Measurements from ENCODE around the gene ABTB2.
"Not testable (repeated sequence)": the region's sequence is repeated elsewhere in the genome, so short reads cannot be mapped to it uniquely, and the experiment has no call there.

ABTB2 gene

DNA sequence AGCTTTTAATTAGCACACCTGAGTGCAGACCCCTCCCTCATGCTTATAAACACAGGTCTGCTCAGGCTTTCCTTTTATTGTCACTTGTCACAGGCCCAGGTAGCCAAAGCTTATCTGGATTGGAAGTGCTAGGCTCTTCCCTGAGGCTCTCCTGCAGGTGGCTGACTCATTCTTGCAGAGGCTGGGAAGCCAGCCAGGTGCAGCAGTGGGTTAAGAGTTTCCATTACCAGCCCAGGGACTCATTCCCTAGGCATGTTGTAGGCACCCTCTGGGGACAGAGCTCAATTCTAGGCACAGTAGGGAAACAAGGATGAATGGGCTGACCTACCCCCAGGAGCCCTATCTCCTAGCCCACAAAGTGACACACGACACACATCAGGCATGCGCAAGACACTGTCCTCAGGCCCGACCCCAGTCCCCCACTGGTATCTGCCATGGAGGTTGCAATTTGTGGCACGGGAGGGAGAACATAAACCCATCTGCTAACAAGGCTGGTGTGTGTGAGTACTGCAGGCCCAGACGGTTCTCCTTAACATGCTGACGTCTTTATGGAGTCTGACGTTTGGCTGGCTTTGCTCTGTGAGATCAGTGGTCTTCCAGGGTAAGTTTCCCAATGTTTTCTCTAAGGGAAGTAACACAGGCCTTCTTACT is 94.2 kb downstream of the ABTB2 start:
- DNase-seq (ENCODE audit: low read depth, low spot score): no peak

- DNase-seq (ENCODE audit: low read depth, low spot score): no peak
These were observed 95.2 kb downstream of the ABTB2 start for GRCh38 chr11:34262531-34263081.

DNA sequence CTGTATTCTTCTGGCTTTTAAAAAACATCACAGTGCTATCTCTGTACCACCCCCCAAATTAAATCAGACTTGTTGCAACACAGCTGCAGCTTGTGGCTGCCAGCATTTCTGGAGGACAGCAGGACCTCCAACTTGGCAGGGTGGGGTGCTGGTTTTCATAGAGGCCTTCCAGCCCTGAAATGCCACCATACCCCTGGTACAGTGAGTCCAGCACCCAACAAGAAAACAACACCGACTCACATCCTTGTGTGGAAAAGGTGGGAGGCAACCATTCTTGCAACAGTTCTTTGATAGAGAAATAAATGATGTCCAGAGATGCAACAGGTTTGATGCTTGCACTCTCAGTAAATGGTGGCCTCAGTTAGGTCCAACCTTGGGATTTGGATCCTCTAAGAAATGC is 96.0 kb downstream of the ABTB2 start:
- no peak for DNase-seq (ENCODE audit: low read depth, low spot score)

DNA sequence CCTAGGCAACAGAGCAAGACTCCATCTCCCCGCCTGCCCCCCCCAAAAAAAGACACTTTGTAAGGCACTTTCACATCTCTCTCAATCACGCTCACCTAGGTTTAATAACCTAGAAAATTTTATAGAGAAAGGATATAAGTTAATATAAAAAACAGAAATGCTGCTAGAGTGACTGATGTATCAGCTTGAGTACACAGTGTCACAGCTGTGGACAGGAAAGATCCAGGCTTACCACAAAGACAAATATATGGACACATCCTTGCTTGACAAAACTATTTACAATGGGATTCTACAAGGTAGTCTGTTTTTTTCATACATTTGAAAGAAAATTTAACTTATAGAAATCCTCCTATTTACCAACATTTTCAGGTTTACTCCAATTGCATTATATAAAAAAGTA is 96.7 kb downstream of the ABTB2 start:
- no peak for DNase-seq (ENCODE audit: low read depth, low spot score)

GRCh38 chr11:34260072-34260575 is 97.7 kb downstream of the ABTB2 start:
- no peak for DNase-seq (ENCODE audit: low read depth, low spot score)

- DNase-seq (ENCODE audit: low read depth, low spot score): no peak
These were observed 98.7 kb downstream of the ABTB2 start for GRCh38 chr11:34259087-34259486.

DNA sequence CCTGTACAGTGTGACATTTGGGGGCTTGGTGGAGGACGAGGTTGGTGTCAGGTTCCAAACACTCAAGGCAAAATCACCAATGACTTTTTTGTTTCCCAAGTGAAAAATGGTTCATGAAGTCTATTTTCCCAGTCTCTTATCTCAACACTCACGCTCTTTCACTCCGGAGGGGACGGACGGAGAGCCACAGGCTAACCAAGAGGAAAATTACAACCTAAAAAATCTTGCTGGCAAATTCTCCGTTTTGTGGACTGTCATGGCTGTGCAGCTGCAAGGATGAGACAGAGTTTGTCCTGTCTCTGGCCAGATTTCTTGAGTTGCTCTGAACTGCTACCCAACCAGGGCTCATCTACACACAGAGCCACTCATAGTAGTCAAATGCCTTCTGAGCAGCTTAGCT is 101.2 kb downstream of the ABTB2 start:
- DNase-seq (ENCODE audit: low read depth, low spot score): no peak

DNA sequence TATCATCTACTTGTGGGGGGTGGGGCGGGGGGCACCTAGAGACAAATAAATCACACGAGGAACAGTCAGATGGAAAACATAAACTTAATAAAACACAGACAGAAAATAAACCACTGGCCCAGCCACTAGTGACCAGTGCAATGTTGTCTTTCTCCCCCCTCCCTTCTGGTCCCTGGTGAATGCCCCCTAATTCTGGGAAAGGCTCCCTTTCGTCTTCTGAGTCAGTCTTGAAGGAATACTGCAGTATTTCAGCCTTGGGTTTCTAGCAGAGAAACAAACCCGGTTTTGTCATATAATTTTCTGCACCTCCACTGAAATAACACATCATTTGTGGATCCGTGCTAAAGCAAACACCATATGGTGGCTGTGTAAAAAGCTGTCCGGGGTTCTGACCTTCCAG is 101.7 kb downstream of the ABTB2 start:
- no peak for DNase-seq (ENCODE audit: low read depth, low spot score)

DNA sequence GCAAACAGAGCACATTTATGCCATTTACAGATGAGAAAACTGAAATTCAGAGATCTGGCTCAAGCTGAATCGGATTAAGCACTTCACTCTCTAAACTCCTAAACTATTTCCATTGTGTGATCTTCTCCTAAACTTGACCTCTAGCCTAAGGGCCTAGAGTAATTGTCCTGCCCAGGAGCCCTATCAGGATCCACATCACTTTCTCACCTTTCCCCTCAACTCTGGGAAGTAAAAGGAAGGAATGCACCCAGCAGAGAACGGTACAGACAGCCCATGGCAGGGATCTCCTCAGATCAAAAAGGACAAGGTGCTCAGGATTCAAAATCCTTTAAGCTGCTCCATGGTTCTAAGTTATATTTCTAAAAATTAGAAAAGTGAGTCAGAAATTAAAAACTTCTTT is 102.7 kb downstream of the ABTB2 start:
- no peak for DNase-seq (ENCODE audit: low read depth, low spot score)

GRCh38 chr11:34254011-34254410 is 103.8 kb downstream of the ABTB2 start:
- DNase-seq (ENCODE audit: low read depth, low spot score): no peak

DNA sequence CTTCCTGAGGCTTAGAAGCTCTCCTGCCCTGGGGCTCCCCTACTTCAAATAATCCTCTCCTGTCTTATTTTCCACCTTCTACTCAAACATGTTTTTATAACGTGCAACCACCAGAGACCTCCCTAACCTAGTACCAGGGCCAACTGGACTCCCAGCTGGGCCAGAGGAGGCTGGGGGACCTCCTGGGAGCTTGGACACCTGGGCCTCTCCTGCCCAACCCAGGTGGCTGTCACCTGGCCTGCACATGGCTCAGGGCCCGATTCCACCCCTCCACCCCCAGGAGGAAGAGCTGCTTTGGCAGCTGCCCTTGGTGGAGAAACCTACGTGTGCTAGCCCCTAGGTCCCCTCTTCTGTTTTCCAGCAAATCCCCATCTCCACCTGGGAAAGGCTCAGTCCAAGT is 105.2 kb downstream of the ABTB2 start:
- no peak for DNase-seq (ENCODE audit: low read depth, low spot score)

DNA sequence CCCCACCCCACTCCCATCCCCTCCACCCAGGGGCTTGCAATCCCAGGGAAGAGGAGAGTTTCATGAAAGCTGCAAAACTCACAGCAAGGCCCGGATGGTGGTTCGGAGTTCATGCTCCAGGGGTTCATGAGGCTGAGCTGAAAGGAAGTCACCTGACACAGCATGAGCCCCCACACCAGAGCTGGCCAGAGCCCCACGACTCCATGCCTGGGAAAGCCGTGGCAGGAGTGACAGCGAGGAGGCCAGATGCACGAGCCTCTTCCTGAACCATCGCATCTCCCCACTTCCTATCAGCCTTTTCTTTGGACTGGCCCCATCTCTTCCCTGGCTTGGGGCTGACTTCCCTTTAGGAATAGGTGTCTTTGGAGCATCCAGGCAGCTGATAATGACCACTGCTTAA is 105.8 kb downstream of the ABTB2 start:
- DNase-seq (ENCODE audit: low read depth, low spot score): no peak

DNA sequence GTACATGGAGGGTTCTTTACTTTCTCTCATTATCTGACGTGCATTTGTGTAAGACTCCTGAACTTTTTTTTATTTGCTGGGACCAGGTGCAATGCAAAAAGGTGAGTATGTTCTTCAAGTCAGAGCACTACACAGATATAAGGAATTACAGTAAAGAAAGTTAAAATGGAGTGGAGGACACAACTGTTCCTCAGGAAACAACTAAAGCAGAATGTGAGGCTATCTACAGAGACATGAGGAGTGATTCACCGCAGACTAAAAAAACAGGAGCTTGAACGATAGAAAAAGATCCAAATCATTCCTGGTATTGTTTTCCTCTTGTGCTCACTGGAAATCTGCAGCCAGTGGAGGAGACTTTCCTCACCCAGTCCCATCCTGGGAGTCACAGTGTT is 106.2 kb downstream of the ABTB2 start:
- no peak for DNase-seq (ENCODE audit: low read depth, low spot score)

DNA sequence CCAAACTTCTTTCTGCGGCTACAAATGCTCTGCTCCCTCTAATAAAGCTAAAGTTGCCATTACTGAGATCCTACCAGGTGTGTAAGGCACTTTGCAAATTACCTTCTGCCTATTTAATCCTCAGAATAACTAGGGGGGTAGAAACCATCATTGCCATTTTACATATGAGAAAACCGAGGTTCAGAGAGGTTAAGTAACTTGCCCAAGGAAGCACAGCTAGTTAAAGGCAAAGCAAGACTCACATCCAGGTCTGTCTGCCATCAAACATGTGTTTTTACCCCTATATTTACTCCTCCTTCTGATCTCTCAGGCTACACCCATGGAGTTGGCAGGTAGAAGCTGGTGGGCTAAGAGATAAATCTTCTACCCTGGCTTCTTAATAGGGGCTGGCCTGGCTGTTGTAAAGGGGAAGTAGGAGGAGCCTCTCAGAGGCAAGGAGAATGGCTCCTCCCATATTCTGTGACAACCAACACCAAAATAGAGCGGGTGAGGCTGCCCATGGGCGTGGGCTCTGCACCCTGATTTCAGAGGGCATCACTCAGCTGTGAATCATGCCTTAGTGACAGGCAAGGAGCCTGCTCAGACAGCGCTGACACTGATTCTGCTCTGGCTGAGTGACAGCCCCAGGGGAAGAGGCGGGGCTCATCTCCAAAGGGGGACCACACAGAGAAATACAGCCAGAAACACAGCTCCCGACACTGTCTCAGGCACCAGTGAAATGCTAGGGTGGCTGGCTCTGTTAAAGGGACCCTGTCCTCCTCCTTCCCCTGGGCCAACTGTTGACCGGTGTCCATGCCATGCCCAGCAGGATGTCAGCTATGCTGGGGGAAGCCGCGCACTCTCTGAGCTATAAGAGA is 106.8 kb downstream of the ABTB2 start:
- DNase-seq (ENCODE audit: low read depth, low spot score): no peak

DNA sequence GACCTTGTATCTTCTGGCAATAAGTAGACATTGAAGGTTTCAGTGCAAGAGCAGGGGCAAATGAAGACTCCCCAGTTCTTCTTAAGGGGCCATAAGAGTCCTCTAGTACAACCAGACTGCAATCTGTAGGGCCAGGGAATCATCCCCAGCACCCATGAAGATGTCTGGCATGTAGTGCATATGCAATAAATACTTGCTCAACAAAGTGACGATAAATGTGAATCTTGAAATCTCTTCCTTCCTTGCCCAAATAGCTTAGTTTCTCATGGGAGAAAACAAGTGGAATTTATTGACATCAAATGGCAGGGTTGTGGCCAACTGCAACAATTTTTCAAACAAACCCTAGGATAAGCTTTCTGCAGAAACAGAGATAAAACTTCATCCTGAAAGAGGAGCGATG is 107.6 kb downstream of the ABTB2 start:
- no peak for DNase-seq (ENCODE audit: low read depth, low spot score)

GRCh38 chr11:34249439-34249838 is 108.4 kb downstream of the ABTB2 start:
- DNase-seq (ENCODE audit: low read depth, low spot score): no peak

DNA sequence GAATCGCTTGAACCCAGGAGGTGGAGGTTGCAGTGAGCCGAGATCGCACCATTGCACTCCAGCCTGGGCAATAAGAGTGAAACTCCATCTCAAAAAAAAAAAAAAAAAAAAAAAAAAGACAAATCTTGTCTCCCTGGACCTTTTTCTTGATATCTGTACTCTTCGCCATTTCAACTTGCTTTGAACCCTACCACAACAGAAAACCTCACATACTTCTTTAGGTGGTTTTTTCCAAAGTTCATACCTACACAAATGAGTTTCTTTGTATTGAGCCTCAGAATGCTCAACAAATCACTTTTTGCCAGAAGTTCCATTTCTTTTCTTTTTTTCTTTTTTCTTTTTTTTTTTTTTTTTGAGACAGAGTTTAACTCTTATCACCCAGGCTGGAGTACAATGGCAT is 111.3 kb downstream of the ABTB2 start:
- DNase-seq (ENCODE audit: low read depth, low spot score): not testable (repeated sequence)

DNA sequence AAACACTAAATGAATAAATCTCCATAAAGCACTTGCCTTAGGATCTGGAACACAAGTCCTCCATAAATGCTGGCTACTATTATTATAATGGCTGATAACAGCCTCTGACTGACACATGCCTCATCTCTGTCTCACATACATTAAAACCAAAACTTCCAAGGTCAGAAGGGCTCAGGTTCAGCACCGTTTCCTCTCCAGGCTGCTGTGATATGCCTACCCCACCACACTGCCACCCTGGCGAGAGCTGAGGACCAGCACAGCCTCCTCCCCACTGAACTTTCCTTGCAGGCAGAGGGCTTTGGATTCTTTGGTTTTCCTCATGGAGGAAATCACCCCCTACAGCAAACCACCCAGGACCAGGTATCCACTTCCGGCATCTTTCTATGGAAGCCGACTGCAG is 112.8 kb downstream of the ABTB2 start:
- DNase-seq (ENCODE audit: low read depth, low spot score): no peak

DNA sequence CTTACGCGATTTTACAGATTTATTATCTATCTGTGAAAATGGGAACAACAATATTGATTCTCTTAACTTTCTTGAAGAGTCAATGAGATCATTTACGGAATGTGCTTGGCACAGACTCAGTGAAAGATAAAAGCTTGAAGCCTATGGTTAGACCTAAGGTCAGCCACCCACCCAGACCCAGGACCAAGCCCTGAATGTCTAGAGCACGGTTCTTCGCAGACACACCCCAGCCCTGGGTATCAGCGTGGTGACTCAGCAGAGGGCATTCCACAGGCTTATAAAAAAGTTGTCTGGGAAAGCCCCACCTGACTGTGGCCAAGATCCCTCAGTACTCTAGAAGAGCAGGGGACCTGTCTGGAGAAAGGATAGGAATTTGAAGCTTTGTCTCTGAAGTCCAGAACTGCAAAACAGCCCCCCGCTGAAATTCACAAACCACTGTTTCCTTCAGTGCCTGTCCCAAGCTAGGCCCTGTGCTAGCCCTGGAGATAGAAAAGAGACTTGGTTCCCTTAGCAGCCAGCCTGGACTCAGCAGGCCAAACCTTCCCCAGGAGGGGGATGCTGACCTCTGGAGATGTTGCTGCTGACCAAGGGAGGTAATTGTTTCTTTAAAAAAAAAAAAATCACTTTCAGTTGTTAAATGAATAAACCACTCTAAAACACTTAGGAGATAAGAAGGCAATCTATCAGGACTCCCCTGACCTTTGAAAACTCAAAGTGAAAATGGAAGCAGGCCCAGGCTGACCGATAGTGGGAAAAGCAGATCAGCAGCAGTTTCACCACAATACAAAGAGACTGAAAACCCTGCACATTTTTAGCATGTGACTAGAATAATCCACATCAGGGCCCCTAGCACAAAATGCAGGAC is 114.0 kb downstream of the ABTB2 start:
- no peak for DNase-seq (ENCODE audit: low read depth, low spot score)

- DNase-seq (ENCODE audit: low read depth, low spot score): no peak
These were observed 115.7 kb downstream of the ABTB2 start for GRCh38 chr11:34242037-34242625.

DNA sequence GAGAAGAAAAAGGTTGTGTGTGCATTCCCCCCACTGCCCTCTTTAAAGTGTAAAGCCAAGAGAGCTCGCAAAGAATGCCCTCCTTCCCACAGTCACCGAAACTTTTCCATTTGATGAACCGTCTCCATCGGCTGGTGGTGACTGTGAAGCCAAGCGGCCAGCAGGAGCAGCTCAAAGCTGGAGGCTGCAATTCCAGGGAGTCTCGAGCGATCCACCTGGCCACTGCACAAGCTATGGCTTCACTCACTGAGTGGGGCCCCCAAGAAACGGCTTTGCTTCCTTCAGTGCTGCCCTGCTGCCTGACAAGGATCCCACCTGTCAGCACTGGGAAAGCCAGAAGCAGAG is 117.7 kb downstream of the ABTB2 start:
- DNase-seq (ENCODE audit: low read depth, low spot score): no peak

All from smooth muscle cell of the brain vasculature (primary cell).